DND-41 (cell line): ENCODE measurements around the gene MYO18B.

Experiments
- ATAC-seq: fragments of 200-7000 bp; cut with Tn5 transposase; 3 replicates; pipeline ENCODE4 v1.9.1; 2021; ENCODE audit warnings: low read depth; ENCODE audit not compliant: insufficient read depth
- DNase-seq: peaks from one replicate; pipeline ENCODE4 v3.0.0-alpha.2; 2020
- H2AFZ ChIP-seq: 2 replicates; pipeline ENCODE4 v1.6.0; 2012; ENCODE audit warnings: low read depth, low read length
- H3K27ac ChIP-seq: 2 replicates; pipeline ENCODE4 v1.5.1; 2012; ENCODE audit warnings: low read length, inconsistent platforms
- H3K27me3 ChIP-seq: fragments of 200-600 bp; sonication (generic); 2 replicates; pipeline ENCODE4 v1.6.0; 2012; ENCODE audit warnings: low read length, mild to moderate bottlenecking, inconsistent platforms; ENCODE audit not compliant: insufficient read depth, poor library complexity
- H3K36me3 ChIP-seq: 2 replicates; pipeline ENCODE4 v1.5.1; 2012; ENCODE audit warnings: low read length, inconsistent platforms; ENCODE audit not compliant: insufficient read depth
- H3K4me1 ChIP-seq: 2 replicates; pipeline ENCODE4 v1.5.1; 2012; ENCODE audit warnings: mild to moderate bottlenecking, low read length; ENCODE audit not compliant: insufficient read depth
- H3K4me2 ChIP-seq: 2 replicates; pipeline ENCODE4 v1.6.0; 2012; ENCODE audit warnings: mild to moderate bottlenecking, moderate library complexity, low read length, inconsistent platforms; ENCODE audit not compliant: insufficient read depth
- H3K4me3 ChIP-seq, 2 experiments: fragments of 200-600 bp in 1 of 2; shearing (Covaris generic) in 1 of 2; 2 replicates each; pipeline ENCODE4 v1.5.1; 2012 to 2016; ENCODE audit warnings: inconsistent platforms in 2 of 2, low read length in 2 of 2, mild to moderate bottlenecking in 2 of 2, low read depth in 1 of 2, moderate library complexity in 1 of 2
- H3K79me2 ChIP-seq: 2 replicates; pipeline ENCODE4 v1.6.0; 2012; ENCODE audit warnings: low read length, inconsistent platforms; ENCODE audit not compliant: insufficient read depth
- H3K9ac ChIP-seq: 2 replicates; pipeline ENCODE4 v1.6.0; 2012; ENCODE audit warnings: low read depth, mild to moderate bottlenecking, inconsistent platforms, low read length, moderate library complexity
- H3K9me3 ChIP-seq: 2 replicates; pipeline ENCODE4 v1.5.1; 2012; ENCODE audit warnings: low read length, moderate library complexity, mild to moderate bottlenecking, inconsistent platforms; ENCODE audit not compliant: insufficient read depth, severe bottlenecking
- H4K20me1 ChIP-seq: 2 replicates; pipeline ENCODE4 v1.6.0; 2012; ENCODE audit warnings: low read length; ENCODE audit not compliant: insufficient read depth
- CTCF ChIP-seq: IDR thresholded peaks from 2 replicates; pipeline ENCODE4 v1.5.1; 2012; ENCODE audit warnings: borderline replicate concordance, low read length, moderate library complexity, mild to moderate bottlenecking; ENCODE audit not compliant: poor library complexity, severe bottlenecking; ENCODE audit errors: extremely low read depth
- EZH2 ChIP-seq: IDR thresholded peaks from 3 replicates; pipeline ENCODE4 v1.6.1; 2012; ENCODE audit warnings: borderline replicate concordance, low read depth, mild to moderate bottlenecking, moderate library complexity, low read length, inconsistent platforms; ENCODE audit not compliant: severe bottlenecking

Gene MYO18B

GRCh38 chr22:25845985-25846745, 104.2 kb downstream of the MYO18B start:
- DNase-seq (no peak), ATAC-seq (no peak)
- no peak overlapping the region for H2AFZ ChIP-seq
- no peaks in the 10 kb centered on the region; the same call in 1 of the 2 replicates for H4K20me1 ChIP-seq
- no peaks in the 10 kb centered on the region for H3K79me2 ChIP-seq
- H3K4me1 ChIP-seq: no peaks in the 10 kb centered on the region
- H3K4me3 ChIP-seq: no peak overlapping the region
- H3K36me3 ChIP-seq: no peaks in the 10 kb centered on the region
- no peak overlapping the region for H3K4me2 ChIP-seq
- no peaks in the 10 kb centered on the region for H3K9me3 ChIP-seq
- TF ChIP-seq CTCF (no peak), EZH2 (no peak)
- H3K9ac ChIP-seq: no peak overlapping the region
- H3K27ac ChIP-seq: no peak overlapping the region
- H3K27me3 ChIP-seq: peaks cover 9% of the 10 kb centered on the region

DNA sequence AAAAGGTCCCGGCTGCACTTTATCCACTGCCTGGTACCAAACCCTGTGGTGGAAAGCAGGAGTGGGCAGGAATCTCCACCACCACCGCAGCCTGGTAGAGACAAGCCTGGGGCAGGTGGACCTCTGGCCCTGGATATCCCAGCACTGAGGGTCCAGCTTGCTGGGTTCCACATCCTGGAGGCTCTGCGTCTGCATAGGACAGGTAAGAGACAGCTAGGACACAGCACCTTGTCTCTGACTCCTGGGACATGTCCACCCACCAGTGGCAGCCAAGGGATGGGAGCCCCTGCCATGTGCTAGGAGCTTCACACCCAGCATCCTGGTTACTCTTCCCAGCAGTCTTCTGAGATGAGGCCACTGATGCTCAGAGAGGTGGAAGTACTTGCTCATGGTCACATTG, 105.5 kb downstream of the MYO18B start:
- no peak overlapping the region for H3K27ac ChIP-seq
- no peak overlapping the region for H3K4me2 ChIP-seq
- H3K27me3 ChIP-seq: peaks cover 9% of the 10 kb centered on the region
- H3K4me3 ChIP-seq: no peak overlapping the region
- no peaks in the 10 kb centered on the region for H3K36me3 ChIP-seq
- no peaks in the 10 kb centered on the region for H3K4me1 ChIP-seq
- no peak for ATAC-seq
- no peaks in the 10 kb centered on the region for H3K9me3 ChIP-seq
- H4K20me1 ChIP-seq: no peaks in the 10 kb centered on the region; the same call in 1 of the 2 replicates
- no peak for TF ChIP-seq CTCF
- TF ChIP-seq EZH2: no peak
- no peak overlapping the region for H3K9ac ChIP-seq
- H2AFZ ChIP-seq: no peak overlapping the region
- no peak for DNase-seq
- no peaks in the 10 kb centered on the region for H3K79me2 ChIP-seq

- Histone ChIP-seq H3K4me2 (no peak overlapping the region), H3K9me3 (no peaks in the 10 kb centered on the region), H3K9ac (no peak overlapping the region), H3K27me3 (peaks cover 7% of the 10 kb centered on the region), H3K27ac (no peak overlapping the region), H4K20me1 (no peaks in the 10 kb centered on the region; the same call in 1 of the 2 replicates), H3K79me2 (no peaks in the 10 kb centered on the region), H2AFZ (no peak overlapping the region), H3K36me3 (no peaks in the 10 kb centered on the region), H3K4me3 (no peak overlapping the region), H3K4me1 (no peaks in the 10 kb centered on the region)
- ATAC-seq: no peak
- DNase-seq: no peak
- TF ChIP-seq EZH2: no peak
- no peak for TF ChIP-seq CTCF
Measured at GRCh38 chr22:25848954-25849353, 107.0 kb downstream of the MYO18B start.
